Skin of body (tissue), 2 donors: ENCODE data around the gene SLC9A3. TPM values are rescaled to one million over a fixed set of nuclear protein-coding genes. Genes with fewer than 3 reads are reported as not detected.

Source experiments
- DNase-seq: peaks from one replicate; lab custom pipeline; 2025; lab: John Stamatoyannopoulos, UW
- total RNA-seq: library from RNA; depleted of rRNA; stranded (reverse); fragments of >200 nt; gene quantifications from one replicate; pipeline ENCODE4 v1.2.3, GENCODE V29; 2014

The SLC9A3 gene
- total RNA-seq, 1 donor from 2014 or later, result 1.5 TPM

DNA sequence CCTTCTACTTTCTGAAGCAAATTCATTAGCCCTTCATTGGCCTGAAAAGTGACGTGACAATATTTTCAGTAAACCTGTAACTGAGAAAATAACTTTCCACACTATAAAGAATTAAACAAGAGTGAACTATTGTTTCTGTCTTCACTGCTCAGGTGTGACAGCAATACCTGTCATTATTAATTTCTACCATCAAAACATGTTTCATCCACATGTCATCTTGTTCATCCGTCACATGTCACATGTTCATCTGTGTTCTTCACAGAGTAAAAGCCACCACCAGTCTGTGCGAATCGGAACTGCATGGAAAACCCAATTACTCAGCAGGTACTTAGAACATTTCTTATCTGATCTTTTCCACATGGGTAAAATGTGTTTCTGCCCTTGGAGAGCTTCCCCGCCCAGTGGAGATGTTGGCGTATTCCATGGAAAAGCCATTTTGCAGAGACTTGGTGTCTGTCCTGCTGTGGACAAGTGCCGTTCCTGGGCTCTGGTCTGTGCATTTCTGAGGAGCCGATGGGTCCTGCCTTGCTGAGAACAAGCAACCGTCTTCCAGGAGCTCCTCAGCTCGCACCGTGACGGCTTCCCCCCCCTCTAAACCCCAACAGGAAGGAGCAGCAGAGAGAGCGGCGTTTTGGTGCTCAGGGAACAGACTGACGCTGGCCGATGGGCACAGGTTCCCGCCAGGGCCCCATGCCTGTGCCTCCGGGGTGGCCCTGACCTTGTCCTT, 91.9 kb downstream of the SLC9A3 start:
- no peak for DNase-seq

DNA sequence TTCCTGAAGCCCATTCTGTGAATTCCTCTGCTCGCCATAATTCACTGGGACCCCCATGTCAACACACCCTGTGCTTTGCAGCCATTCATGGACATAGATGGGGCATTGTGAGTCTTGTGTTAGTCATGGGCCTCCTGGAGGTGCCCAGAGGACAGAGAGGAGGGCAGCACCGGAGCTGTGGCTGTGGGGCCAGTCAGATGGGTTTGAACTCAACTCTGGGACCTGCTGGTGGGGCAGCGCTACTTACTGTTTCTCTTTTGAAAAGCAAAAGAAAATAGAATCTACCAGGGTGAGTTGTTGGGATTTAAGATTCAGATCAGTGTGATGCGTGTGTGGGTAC, 92.6 kb downstream of the SLC9A3 start:
- no peak for DNase-seq

DNA sequence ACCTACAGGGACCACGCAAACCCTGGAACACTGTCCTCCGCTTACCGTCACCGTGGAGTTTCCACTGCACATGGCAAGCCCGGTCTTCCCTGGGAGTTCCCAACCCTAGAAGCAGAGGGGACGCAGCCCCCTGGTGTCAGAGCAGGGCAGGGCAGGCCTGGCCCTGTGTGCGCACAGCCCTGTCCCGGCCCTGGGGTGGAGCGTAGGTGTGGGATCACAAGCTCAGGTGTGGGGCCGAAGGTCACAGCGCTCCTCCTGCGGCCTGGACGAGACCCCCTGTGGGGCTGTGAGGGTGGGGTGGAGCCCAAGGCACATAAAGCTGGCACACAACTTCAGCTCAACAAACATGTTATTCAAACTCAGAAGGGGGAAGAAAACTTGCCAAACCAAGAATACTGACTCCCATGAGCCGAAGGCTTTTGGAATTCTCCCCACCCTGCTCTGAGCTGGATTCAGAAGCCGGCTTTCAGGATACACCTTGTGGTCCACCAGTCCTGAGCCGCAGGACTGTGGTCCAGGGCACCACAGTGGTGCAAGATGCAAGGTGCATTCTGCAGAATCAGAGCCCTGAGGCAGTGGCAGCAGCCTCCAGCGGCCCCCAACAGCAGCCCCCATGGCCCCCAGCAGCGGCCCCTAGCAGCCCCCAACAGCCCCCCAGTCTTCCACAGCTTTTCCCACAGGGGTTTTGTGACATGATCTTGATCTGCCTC, 93.1 kb downstream of the SLC9A3 start:
- DNase-seq, result peak; percentile 57

DNA sequence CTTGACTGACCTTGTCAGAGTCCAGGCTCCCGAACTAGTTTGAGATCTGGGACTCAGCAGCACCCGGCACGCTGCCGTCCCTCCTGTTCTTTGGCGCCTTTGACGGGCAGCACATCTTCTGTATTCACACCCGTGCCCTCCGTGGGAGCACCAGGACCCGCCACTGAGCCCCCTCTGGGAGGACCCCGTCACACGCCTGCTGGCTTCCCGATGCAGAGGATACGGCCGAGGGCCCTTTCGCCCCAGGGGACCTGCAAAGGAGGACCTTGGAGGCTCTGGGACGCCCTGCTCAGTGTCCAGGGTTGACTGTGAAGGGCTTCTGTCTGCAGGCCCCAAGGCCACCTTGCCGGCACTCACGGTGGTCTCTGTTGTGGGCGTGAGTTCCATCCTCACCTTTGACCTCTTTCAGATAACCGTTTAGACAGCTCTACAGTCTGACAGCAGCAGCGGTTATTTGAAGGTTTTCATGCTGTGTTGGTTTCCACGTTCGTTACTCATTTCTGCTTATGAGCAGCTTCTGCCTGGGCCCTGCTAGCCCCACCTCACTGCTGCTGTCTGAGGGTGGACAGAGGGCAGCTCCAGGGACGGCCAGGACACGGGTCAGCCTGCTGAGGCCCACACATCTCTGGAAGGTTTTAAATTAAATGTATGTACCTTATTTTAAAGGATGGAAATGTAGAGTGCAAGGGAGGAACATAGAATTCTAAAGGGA, 93.9 kb downstream of the SLC9A3 start:
- no peak for DNase-seq

DNA sequence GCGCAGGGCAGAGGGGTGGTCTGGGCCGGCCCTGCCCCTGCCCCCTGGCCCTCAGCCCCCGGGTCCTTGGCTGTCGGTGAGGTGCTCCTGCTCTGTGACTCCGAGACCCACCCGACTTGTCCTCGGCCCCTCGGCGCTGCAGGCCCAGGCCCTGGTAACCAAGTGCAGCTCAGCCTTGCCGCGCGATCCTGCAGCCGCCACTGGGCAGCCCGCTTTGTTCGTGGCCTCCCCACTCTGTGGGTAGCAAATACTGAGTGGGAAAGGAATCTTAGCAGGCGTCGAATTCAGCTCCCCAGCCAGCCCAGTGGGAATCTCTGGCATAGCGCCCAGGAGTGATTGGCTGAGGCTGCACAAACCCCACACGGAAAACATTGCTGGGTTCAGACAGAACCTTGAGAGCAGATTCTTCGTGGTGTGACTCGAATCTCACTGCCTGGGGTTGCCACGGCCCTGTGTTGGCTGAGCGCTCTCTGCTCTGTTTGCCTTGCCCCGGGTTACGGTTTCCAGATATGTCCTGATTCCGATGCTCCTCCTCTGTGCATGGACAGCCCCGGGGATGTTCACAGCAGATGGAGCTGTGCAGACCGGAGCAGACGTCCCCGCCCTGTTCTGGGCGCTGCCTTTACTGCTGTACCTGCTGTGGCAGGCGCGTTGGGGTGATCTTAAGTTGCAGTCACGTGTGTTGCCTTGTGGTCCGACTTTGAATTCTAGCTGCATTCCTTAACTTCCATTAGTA, 94.6 kb downstream of the SLC9A3 start:
- peak; percentile 70 for DNase-seq

DNA sequence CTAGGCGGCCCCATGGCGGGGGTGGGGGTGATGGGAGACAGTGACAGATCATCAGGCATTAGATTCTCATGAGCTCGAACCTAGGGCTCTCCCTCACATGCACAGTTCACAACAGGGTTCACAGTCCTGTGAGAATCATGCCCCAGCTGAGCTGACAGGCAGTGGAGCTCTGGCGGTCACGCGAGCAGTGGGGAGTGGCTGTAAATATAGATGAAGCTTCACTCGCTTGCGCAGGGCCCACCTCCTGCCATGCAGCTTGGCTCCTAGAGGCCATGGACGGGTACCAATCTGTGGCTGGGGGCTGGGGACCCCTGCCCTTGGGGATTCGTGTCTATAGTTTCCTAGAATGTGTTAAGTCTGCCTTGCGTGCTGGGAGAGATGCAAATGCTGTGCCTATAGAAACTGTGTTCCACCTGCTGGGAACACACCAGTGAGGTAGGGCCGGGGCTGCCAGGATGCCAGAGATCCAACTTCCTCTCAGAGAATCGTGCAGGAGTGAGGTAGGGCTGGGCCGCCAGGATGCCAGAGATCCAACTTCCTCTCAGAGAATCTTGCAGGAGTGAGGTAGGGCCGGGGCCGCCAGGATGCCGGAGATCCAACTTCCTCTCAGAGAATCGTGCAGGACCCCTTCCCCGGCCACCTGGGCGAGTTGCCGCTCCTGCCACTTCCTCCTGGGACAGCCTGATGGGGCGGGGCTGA, 95.3 kb downstream of the SLC9A3 start:
- DNase-seq, result no peak

DNA sequence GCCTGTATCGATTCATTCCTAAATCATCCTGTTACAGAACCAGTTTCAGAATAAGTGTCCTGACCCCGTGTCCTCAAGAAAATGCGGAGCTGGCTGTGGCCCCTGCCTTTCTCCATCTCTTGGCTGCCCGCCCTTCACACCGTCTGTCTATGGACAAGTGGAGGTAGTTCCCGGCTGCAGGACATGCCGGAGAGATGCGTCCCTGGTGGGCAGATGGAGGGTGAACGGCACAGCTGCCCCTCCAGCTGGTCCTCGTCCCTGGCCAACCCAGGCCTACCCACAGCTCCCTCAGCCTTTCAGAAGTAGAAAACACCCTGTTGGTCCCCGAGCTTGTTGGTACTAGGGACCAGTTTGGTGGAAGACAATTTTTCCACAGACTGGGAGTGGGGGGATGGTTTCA, 96.0 kb downstream of the SLC9A3 start:
- no peak for DNase-seq

DNA sequence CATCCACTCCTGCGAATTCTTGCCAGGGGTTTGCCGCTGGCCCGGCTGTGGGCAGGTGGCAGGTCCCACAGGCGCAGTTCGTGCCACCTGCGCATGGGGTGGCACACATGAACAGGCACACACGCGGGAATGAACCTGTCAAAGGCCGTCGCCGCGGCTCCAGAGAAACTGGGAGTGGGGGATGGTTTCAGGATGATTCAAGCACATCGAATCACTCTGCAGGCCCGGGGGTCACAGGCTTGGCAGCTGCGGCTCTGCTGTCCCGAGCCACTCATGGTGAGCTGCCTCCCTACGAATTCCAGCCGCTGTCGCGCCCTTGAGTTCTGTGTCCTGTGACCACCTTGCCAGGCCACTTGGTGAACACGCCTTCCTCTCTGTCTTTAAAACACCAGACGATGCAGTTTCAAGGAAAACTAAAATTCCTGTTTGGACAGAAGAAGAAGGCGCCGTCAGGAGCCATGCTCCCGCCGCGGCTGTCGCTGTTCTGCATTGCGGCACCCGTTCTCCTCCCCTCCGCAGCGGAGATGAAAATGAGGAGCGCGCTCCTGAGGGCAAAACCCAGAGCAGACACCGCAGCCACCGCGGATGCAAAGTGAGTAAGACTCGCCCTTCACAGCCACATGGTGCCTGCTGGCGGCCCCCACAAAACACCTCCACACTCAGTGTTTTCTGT, 96.7 kb downstream of the SLC9A3 start:
- DNase-seq, result no peak

DNA sequence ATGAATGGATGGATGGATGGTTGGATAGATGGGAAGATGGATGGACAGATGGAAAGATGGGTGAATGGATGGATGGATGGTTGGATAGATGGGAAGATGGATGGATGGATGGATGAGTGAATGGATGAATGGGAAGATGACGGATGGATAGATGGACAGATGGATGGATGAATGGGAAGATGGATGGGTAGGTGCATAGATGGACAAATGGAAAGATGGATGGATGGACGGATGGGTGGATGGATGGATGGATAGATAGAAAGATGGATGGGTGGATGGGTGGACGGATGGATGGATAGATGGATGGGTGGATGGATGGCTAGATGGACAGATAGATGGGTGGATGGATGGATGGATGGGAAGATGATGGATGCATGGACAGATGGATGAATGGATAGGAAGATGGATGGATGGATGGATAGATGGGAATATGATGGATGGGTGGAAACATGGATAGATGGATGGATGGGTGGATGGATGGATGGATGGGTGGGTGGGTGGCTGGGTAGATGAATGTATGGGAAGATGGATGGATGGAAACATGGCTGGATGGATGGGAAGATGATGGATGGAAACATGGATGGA, 97.8 kb downstream of the SLC9A3 start:
- DNase-seq, result no peak

DNA sequence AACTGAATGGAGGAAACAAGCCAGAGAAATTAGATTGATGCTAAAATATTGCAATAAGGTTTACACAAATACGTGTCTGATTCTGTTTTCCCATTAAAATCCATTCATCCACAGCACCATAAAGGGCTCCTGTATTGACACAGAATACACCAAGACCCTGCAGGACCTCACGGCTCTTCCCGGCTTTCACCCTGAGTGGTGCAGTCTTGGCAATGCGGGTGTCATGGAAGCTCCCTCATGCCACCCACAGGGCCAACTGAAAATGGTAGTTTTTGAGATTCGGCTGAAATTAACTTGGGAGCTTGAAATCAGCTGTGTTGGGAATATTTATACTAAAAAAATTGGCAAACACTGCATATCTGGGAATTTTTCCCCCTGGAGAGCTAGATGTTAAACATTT, 98.5 kb downstream of the SLC9A3 start:
- DNase-seq, result no peak

DNA sequence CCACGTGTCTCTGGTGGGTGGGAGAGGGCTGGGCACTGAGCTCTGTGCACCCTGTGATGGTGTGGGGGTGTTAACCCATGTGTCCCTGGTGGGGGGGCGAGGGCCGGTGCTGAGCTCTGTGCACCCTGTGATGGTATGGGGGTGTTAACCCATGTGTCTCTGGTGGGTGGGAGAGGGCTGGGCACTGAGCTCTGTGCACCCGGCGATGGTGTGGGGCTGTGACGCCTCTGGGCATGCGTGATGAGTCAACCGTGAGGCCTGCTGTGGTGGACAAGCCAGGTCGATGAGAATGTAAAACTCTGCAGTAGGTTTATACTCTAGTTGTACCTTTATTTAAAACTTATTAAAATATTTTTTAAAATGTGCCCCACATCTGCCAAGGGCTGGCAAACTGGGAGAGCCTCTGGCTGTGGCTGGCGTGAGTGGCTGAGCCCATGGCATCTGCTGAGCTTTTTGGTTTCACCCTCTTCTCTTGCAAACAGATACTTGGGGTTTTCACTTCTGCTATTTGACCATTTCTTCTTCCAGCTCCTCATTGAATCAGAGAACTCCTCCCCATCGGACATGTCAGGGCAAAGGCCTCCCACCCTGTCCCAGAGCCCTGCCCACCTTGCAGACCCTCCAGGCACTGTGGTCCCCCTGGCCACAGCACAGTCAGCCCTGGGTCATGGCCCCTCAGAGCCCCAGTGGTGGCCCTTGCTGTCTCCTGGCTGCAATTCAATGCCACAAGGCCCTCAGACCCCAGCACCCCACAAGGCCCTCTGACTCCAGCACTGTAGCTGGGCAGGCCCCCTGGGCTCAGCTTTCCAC, 99.7 kb downstream of the SLC9A3 start:
- DNase-seq, result no peak

DNA sequence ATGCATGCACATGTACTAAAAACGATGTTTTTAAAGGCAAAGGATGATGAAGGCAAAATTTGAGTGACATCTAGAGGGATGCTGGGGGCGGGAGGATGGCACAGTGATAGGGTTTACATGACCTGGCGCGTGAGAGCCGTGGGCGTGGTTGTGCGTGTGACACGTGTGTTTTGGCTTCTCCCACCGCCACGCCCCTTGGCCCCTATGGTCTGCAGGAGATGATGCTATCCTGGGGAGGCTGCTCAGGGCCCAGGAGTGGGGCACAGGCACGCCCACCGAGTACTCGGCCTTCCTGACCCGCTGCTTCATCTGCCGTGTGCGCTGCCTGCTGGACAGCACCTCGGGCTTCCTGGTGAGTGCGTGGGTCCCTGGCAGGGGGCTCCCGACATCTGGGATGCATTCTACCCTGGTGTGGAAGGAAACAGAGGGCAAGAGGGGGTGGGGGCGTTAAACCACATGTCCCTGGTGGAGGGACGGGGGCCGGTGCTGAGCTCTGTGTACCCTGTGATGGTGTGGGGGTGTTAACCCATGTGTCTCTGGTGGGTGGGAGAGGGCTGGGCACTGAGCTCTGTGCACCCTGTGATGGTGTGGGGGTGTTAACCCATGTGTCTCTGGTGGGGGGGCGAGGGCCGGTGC, 100.5 kb downstream of the SLC9A3 start:
- no peak for DNase-seq

DNA sequence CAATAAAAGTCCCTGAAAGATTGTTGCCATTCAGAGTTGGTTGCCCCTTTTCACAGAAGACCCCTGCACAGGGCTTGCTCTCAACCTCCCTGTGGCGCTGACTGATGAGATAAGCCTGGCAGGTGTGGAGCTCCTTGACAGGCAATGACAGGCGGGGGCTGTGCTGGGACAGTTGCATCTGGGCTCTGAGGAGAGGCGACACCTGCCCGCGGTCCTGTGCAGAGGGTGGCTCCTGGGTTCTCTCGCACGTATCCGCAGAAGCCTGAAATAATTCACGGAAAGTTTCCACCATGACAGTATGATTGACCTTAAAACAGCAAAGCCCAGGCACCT, 101.0 kb downstream of the SLC9A3 start:
- DNase-seq, result no peak

DNA sequence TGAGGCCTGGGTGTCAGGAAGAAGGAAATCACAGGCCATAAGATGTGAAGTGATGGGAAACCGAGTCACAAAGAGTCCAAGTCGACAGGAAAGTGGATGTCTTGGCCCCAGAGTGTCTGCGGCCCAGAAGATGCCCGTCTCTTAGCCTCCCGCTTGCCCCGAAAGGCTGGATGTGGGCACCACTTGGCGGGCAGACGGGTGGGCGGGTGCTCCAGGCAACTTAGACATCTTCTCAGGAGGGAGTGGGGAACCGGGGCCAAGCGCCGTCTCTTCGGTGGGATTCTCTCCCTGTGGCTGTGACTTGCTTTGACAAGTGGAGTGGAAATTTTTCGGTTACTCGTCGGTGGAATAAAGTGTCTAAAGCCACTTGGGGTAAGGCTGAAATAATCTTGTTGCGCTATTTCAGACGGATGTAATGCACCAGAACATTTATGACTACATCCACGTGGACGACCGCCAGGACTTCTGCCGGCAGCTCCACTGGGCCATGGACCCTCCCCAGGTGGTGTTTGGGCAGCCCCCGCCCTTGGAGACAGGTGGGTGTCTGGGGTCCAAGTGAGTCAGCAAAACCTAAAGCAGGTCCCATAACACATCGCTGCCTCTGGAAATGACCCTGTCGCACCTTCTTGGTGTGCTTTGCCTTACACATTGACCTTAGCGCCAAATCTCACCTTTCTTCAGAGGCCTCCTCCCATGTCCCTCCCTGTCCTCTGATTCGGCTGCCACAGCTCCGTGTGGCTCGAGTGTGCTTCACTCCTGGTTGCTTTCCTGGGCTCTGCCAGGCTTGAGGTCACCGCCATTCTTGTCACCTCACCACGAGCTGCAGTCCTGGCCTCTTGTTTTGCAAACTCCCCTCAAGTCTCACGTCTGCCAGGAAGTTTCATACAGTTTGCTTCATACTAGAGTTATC, 101.7 kb downstream of the SLC9A3 start:
- no peak for DNase-seq

DNA sequence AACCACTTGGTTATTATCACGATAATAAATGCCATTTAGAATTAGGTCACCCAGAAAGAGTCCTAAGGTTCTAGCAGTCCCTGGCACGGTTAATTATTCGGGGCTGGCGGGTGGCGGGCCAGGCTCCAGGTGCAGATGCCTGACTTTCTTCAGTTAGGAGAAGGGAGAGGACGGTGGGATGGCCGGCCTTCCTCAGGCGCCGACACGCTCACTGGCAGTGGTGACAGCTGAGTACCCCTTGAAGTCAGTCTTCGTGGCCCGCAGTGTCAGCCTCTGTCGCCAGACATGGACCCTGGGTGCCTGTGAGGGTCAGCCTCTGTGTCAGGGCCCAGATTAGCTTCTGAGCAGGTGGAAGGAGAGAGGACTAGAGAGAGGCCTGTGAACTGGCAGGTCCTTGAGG, 102.3 kb downstream of the SLC9A3 start:
- DNase-seq, result no peak

DNA sequence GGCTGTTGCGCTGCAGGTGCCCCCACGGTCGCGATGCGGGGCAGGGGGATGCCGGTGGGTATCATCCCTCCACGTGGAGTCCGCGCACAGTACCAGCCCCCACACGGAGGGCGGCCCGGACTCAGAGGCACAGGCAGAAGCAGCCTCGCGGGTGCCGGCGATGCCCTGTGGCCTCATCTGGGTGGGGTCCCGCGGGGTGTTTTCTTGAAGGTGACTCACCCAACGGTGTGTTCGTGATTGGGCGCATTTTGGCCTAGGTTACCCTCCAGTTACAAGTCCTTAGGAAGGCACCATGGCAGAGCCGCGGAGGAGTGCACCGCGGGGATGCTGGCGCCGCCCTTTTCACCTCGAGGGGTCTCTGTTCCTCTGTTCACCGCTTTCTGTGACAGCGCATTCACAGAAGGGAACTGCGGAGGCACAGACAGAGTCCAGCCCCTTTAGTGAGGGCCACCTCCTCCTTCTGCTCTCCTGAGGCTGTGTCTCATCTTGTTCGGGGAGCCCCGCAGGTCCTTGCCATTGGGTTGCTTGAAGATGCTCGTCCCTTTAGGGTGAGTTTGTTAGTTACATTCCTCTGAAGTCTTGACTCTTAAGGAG, 102.9 kb downstream of the SLC9A3 start:
- no peak for DNase-seq

DNA sequence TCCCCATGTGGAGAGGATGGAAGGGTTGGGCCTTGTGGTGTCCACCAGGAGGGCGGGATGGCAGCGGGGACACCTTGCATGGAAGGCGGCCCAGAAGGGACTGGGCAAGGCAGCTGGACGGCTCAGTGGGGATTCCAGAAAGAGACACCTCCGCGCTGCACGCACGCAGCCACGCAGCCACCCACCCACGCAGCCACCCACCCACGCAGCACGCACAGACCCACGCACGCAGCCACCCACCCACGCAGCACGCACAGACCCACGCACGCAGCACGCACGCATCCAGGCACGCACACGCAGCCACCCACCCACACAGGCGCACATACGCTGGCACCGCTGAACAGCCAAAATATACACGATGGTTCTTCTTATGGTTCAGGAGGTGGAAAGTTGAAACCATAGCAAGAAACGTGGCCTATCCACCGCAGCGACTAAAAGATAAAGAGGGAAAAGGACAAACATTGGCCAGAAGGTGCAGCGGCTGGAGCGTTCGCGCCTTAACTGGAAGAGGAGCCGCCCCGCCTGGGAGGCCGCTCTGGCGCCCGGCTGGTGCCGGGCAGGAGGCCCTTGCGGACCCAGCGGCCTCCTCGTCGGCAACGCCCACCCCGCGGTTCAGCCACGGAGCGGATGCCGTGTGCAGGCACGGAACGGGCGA, 103.5 kb downstream of the SLC9A3 start:
- no peak for DNase-seq
